H1 (cell line): ENCODE measurements around the gene HOXA11. TPM values are rescaled to one million over a fixed set of nuclear protein-coding genes. Genes with fewer than 3 reads are reported as not detected.

Source experiments
- CHD7 ChIP-seq: fragments of 300-600 bp; sonication (generic); IDR thresholded peaks from 2 replicates; pipeline ENCODE4 v1.7.1; 2012; ENCODE audit warnings: low read length, moderate library complexity, mild to moderate bottlenecking, inconsistent platforms; ENCODE audit not compliant: insufficient replicate concordance
- SIN3A ChIP-seq, 2 experiments: IDR thresholded peaks in 1 of 2; conservative IDR thresholded peaks in 1 of 2; 2 replicates each; pipeline ENCODE4 v1.6.1; 2011 to 2012; ENCODE audit warnings: low read length in 2 of 2, improper control_type of control experiment in 1 of 2, low read depth in 1 of 2, mild to moderate bottlenecking in 1 of 2
- SP1 ChIP-seq: IDR thresholded peaks from 2 replicates; pipeline ENCODE4 v1.6.1; 2011; ENCODE audit warnings: low read depth, low read length
- polyA plus RNA-seq, 7 experiments: library from polyadenylated mRNA; depleted of rRNA in 3 of 7; stranded (reverse) in 5 of 7; unstranded in 2 of 7; fragments of >200 nt in 5 of 7; fragments of 200-250 nt in 2 of 7; gene quantifications; 1 replicate in 5 of 7; 2 replicates in 1 of 7; 4 replicates in 1 of 7; pipeline versions ENCODE4 v1.2.1 to v1.2.3, GENCODE V29; 2011 to 2013; ENCODE audit warnings: missing spikeins in 2 of 7, mixed read lengths in 2 of 7
- total RNA-seq: library from RNA; stranded (reverse); fragmentation: NEBNext Ultra II Directional; extraction: Animal tissue kit (Norgen Biotek cat#: 25700); gene quantifications from 2 replicates; pipeline ENCODE4 v1.2.1, GENCODE V29; 2021

The HOXA11 gene
- total and polyA plus RNA-seq, 2 of the 8 experiments (the other 6 are each of a cell fraction or from before 2014, with no cell fraction given), result not detected

- TF ChIP-seq CHD7 (no peak), SP1 (no peak), SIN3A (conservative IDR thresholded peaks at IDR 0.05 in 1 of 2, IDR thresholded peaks at IDR 0.05 in 1 of 2; ENCODE audit: low read depth in 1 of 2, low read length in 2 of 2) (no peak)
- TF ChIP-seq, all 59 proteins: peak for 3
Observed at GRCh38 chr7:27131390-27131819, 53.6 kb downstream of the HOXA11 start (continued).
